Natural killer cell (primary cell): ENCODE measurements around the gene MRGPRD. TPM values are rescaled to one million over a fixed set of nuclear protein-coding genes. Genes with fewer than 3 reads are reported as not detected.

Experiments used
- ATAC-seq, 3 donors: fragments of 150-1000 bp in 2 of 3; fragments of 200-7000 bp in 1 of 3; cut with Tn5 transposase; 1 replicate in 1 of 3; 2 replicates in 2 of 3; pipeline ENCODE4 v1.10.0; 2021; ENCODE audit warnings: mild to moderate bottlenecking in 2 of 3, moderate library complexity in 2 of 3
- DNase-seq, 2 donors: peaks; one replicate each; pipeline versions ENCODE4 v3.0.0 to v3.0.0-alpha.2; 2013 to 2021; ENCODE audit warnings: mixed read lengths in 1 of 2
- H3K27ac ChIP-seq: one replicate; pipeline ENCODE4 v1.5.1; 2013; ENCODE audit warnings: mild to moderate bottlenecking, low read length
- H3K27me3 ChIP-seq: one replicate; pipeline ENCODE4 v1.6.1; 2013; ENCODE audit warnings: low read length; ENCODE audit not compliant: control insufficient read depth, insufficient read depth
- H3K36me3 ChIP-seq: one replicate; pipeline ENCODE4 v1.6.1; 2013; ENCODE audit warnings: low read length; ENCODE audit not compliant: control insufficient read depth, insufficient read depth
- H3K4me1 ChIP-seq: one replicate; pipeline ENCODE4 v1.6.1; 2013; ENCODE audit warnings: low read length; ENCODE audit not compliant: control insufficient read depth, insufficient read depth
- H3K4me3 ChIP-seq: one replicate; pipeline ENCODE4 v1.5.1; 2013; ENCODE audit warnings: low read length
- H3K9me3 ChIP-seq: one replicate; pipeline ENCODE4 v1.6.1; 2013; ENCODE audit warnings: low read length; ENCODE audit not compliant: control insufficient read depth, insufficient read depth
- H3K27ac Mint-ChIP-seq, 2 donors: one replicate each; pipeline ENCODE4 v1.8.0; 2022; ENCODE audit warnings: mild to moderate bottlenecking in 2 of 2, mixed read lengths in 2 of 2, moderate library complexity in 1 of 2
- H3K27me3 Mint-ChIP-seq, 2 donors: one replicate each; pipeline ENCODE4 v1.8.0; 2022; ENCODE audit warnings: low read depth in 2 of 2, mixed read lengths in 2 of 2
- H3K36me3 Mint-ChIP-seq: one replicate; pipeline ENCODE4 v1.8.0; 2022; ENCODE audit warnings: mixed read lengths
- H3K4me1 Mint-ChIP-seq, 2 donors: one replicate each; pipeline ENCODE4 v1.8.0; 2022; ENCODE audit warnings: mixed read lengths in 2 of 2
- H3K4me3 Mint-ChIP-seq: one replicate; pipeline ENCODE4 v1.8.0; 2022; ENCODE audit warnings: mild to moderate bottlenecking, moderate library complexity, mixed read lengths
- H3K9me3 Mint-ChIP-seq, 2 donors: one replicate each; pipeline ENCODE4 v1.8.0; 2022; ENCODE audit warnings: mixed read lengths in 2 of 2
- WGBS: methylation state at CpG from one replicate; pipeline ENCODE4 v1.1.7; 2013; ENCODE audit warnings: missing lambda C conversion rate; ENCODE audit not compliant: insufficient coverage; 5-methylcytosine and 5-hydroxymethylcytosine counted together
- intact Hi-C: fragments of 100-400 bp; cut with micrococcal nuclease; formaldehyde crosslinking; loops from one replicate; pipeline ENCODE4 v1.14.2; 2022
- total RNA-seq, 4 donors: library from RNA; stranded (reverse); fragments of 120-200 nt in 1 of 4; gene quantifications; one replicate each; pipeline versions ENCODE4 v1.2.3 to v1.2.4, GENCODE V29; 2013 to 2022
- TF ChIP-seq, protein P1 (sequence below): fragments of 200-600 bp; IDR thresholded peaks from one replicate; pipeline ENCODE4 v1.8.0; 2022; ENCODE audit warnings: antibody characterized with exemption

MRGPRD gene
- total RNA-seq, 3 donors from 2014 or later (not counting 1 experiment from before 2014, with no cell fraction given), result not detected

GRCh38 chr11:68977781-68978625, 2.8 kb downstream of the MRGPRD start:
- DNase-seq (no peak), ATAC-seq (no peak)
- no peaks in the 10 kb centered on the region for H3K27me3 ChIP-seq
- intact Hi-C loops, result no loop called here
- H3K36me3 Mint-ChIP-seq, result peaks cover 10% of the 10 kb centered on the region
- no peaks in the 10 kb centered on the region for H3K36me3 ChIP-seq
- H3K4me1 ChIP-seq, result no peaks in the 10 kb centered on the region
- no peak overlapping the region for H3K27ac ChIP-seq
- no peak overlapping the region for H3K4me3 ChIP-seq
- no peak overlapping the region for H3K27ac Mint-ChIP-seq
- TF ChIP-seq, protein P1, sequence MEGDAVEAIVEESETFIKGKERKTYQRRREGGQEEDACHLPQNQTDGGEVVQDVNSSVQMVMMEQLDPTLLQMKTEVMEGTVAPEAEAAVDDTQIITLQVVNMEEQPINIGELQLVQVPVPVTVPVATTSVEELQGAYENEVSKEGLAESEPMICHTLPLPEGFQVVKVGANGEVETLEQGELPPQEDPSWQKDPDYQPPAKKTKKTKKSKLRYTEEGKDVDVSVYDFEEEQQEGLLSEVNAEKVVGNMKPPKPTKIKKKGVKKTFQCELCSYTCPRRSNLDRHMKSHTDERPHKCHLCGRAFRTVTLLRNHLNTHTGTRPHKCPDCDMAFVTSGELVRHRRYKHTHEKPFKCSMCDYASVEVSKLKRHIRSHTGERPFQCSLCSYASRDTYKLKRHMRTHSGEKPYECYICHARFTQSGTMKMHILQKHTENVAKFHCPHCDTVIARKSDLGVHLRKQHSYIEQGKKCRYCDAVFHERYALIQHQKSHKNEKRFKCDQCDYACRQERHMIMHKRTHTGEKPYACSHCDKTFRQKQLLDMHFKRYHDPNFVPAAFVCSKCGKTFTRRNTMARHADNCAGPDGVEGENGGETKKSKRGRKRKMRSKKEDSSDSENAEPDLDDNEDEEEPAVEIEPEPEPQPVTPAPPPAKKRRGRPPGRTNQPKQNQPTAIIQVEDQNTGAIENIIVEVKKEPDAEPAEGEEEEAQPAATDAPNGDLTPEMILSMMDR, result no peak
- H3K4me3 Mint-ChIP-seq, result no peak overlapping the region
- H3K4me1 Mint-ChIP-seq, result no peaks in the 10 kb centered on the region
- peaks cover 2 to 14% of the 10 kb centered on the region in 2 donors for H3K27me3 Mint-ChIP-seq
- no peaks in the 10 kb centered on the region for H3K9me3 ChIP-seq
- 70% methylated on average over 12 of the region's 14 CpGs for WGBS
- peaks cover 0 to 6% of the 10 kb centered on the region in 2 donors for H3K9me3 Mint-ChIP-seq

DNA sequence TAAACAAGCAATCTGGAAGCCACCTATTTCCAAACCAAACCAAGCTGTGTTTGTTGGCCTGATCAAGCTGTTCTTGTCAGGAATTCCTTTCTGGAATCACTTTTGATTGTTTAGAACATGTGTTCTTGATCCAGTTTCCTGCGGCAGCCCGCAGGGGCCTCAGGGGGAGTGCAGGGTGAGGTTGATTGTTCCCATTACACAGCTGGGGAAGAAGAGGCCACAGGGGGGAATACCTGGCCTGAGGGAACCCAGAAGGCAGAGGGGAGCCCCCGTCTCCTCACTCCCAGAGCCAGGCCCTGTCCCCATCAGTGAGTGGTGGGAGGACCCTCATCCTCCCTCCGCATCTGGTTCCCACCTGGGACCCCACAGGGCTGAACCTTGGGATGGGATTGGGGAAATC, 4.2 kb downstream of the MRGPRD start:
- 98% methylated on average over 4 of the region's 4 CpGs for WGBS
- intact Hi-C loops, result no loop called here
- TF ChIP-seq, protein P1, result no peak
- H3K27ac ChIP-seq, result no peak overlapping the region
- no peak overlapping the region for H3K27ac Mint-ChIP-seq
- H3K36me3 ChIP-seq, result no peaks in the 10 kb centered on the region
- DNase-seq (no peak), ATAC-seq (no peak)
- no peaks in the 10 kb centered on the region for H3K9me3 Mint-ChIP-seq
- peaks cover 0 to 2% of the 10 kb centered on the region in 2 donors for H3K27me3 Mint-ChIP-seq
- H3K4me1 ChIP-seq, result no peaks in the 10 kb centered on the region
- no peak overlapping the region for H3K4me3 Mint-ChIP-seq
- H3K4me3 ChIP-seq, result no peak overlapping the region
- H3K27me3 ChIP-seq, result no peaks in the 10 kb centered on the region
- H3K9me3 ChIP-seq, result no peaks in the 10 kb centered on the region
- no peaks in the 10 kb centered on the region for H3K36me3 Mint-ChIP-seq
- no peaks in the 10 kb centered on the region for H3K4me1 Mint-ChIP-seq

GRCh38 chr11:68976095-68976494, 4.7 kb downstream of the MRGPRD start:
- intact Hi-C loops, result no loop called here
- no peaks in the 10 kb centered on the region for H3K27me3 ChIP-seq
- no peaks in the 10 kb centered on the region for H3K9me3 ChIP-seq
- H3K27ac ChIP-seq, result no peak overlapping the region
- Mint-ChIP-seq H3K36me3 (no peaks in the 10 kb centered on the region), H3K27ac (no peak overlapping the region), H3K4me3 (no peak overlapping the region), H3K27me3 (peaks cover 0 to 2% of the 10 kb centered on the region in 2 donors), H3K9me3 (no peaks in the 10 kb centered on the region), H3K4me1 (no peaks in the 10 kb centered on the region)
- TF ChIP-seq, protein P1, result no peak
- 64% methylated on average over 4 of the region's 4 CpGs for WGBS
- H3K4me3 ChIP-seq, result no peak overlapping the region
- ATAC-seq, result no peak
- DNase-seq, result no peak
- H3K4me1 ChIP-seq, result no peaks in the 10 kb centered on the region
- H3K36me3 ChIP-seq, result no peaks in the 10 kb centered on the region
